ENCODE data around the gene CBLB.

Gene CBLB

GRCh38 chr3:105688821-105689220 lies 180.0 kb downstream of the CBLB start:
- DNase-seq (ENCODE audit: low spot score), result no peak

GRCh38 chr3:105686278-105686897 lies 182.4 kb downstream of the CBLB start:
- DNase-seq (ENCODE audit: low spot score), result no peak

GRCh38 chr3:105679951-105680350 lies 188.9 kb downstream of the CBLB start:
- DNase-seq (ENCODE audit: low spot score), result no peak

GRCh38 chr3:105678017-105678416 lies 190.8 kb downstream of the CBLB start:
- DNase-seq (ENCODE audit: low spot score), result no peak

GRCh38 chr3:105676621-105677300 lies 192.1 kb downstream of the CBLB start:
- DNase-seq (ENCODE audit: low spot score), result no peak

GRCh38 chr3:105674437-105675065 lies 194.3 kb downstream of the CBLB start:
- DNase-seq (ENCODE audit: low spot score), result no peak

- DNase-seq (ENCODE audit: low spot score), result no peak
Measured at GRCh38 chr3:105672996-105673395, 195.8 kb downstream of the CBLB start.

- no peak for DNase-seq (ENCODE audit: low spot score)
Measured at GRCh38 chr3:105662306-105662705, 206.5 kb downstream of the CBLB start.

- no peak for DNase-seq (ENCODE audit: low spot score)
Measured at GRCh38 chr3:105661461-105661860, 207.4 kb downstream of the CBLB start.

GRCh38 chr3:105656651-105657504 lies 211.9 kb downstream of the CBLB start:
- DNase-seq (ENCODE audit: low spot score), result no peak

GRCh38 chr3:105653868-105654267 lies 214.9 kb downstream of the CBLB start:
- no peak for DNase-seq (ENCODE audit: low spot score)

GRCh38 chr3:105653166-105653565 lies 215.6 kb downstream of the CBLB start:
- DNase-seq (ENCODE audit: low spot score), result no peak

- no peak for DNase-seq (ENCODE audit: low spot score)
Measured at GRCh38 chr3:105649480-105649879, 219.3 kb downstream of the CBLB start.

- no peak for DNase-seq (ENCODE audit: low spot score)
Measured at GRCh38 chr3:105647047-105647446, 221.8 kb downstream of the CBLB start.

- DNase-seq (ENCODE audit: low spot score), result no peak
Measured at GRCh38 chr3:105639131-105639530, 229.7 kb downstream of the CBLB start.

GRCh38 chr3:105634708-105635107 lies 234.1 kb downstream of the CBLB start:
- no peak for DNase-seq (ENCODE audit: low spot score)

GRCh38 chr3:105629718-105630117 lies 239.1 kb downstream of the CBLB start:
- no peak for DNase-seq (ENCODE audit: low spot score)

GRCh38 chr3:105626739-105627138 lies 242.1 kb downstream of the CBLB start:
- DNase-seq (ENCODE audit: low spot score), result no peak

- no peak for DNase-seq (ENCODE audit: low spot score)
Measured at GRCh38 chr3:105622169-105622568, 246.6 kb downstream of the CBLB start.

GRCh38 chr3:105620236-105620635 lies 248.6 kb downstream of the CBLB start:
- DNase-seq (ENCODE audit: low spot score), result no peak

GRCh38 chr3:105619651-105620050 lies 249.2 kb downstream of the CBLB start:
- DNase-seq (ENCODE audit: low spot score), result no peak

GRCh38 chr3:105618556-105618955 lies 250.3 kb downstream of the CBLB start:
- DNase-seq (ENCODE audit: low spot score), result no peak
